ENCODE results near the gene LRRC25. TPM values are rescaled to one million over a fixed set of nuclear protein-coding genes. Genes with fewer than 3 reads are reported as not detected.
"Not testable (repeated sequence)": the region's sequence is repeated elsewhere in the genome, so short reads cannot be mapped to it uniquely, and the experiment has no call there.

LRRC25 gene
- total RNA-seq, 1 experiment from 2014 or later, result 0.76 TPM

- Histone ChIP-seq H3K27me3 (ENCODE audit: control insufficient read depth, insufficient read depth, low read length) (no peaks in the 10 kb centered on the region), H3K36me3 (replicated peaks; ENCODE audit: control insufficient read depth, insufficient read depth, low read length) (no peaks in the 10 kb centered on the region; the same call in none of the 2 replicates), H3K4me3 (ENCODE audit: insufficient read depth, low read depth, low read length) (no peak overlapping the region)
- peak; percentile 48 for DNase-seq
Measured at GRCh38 chr19:18368504-18369222, 28.8 kb downstream of the LRRC25 start.

DNA sequence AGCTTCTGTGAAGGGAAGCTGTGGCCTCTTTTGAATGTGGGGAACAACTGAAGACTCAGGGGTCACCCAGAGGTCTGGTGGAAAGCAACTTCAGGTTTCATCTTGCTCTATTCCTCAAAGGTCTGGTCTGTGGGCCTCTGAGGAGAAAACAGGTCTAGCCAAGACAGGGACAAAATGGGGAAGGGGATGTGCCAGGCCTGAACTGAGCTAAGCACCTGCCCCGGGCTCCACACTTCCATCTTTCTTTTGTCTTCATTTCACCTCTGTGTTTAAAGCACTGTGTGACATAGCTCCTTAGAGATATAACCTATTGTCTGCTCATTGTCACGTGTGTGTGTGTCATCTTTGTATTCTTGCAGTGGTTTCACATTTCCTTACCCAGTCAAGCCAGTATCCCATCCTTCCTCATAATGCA, 31.4 kb downstream of the LRRC25 start:
- Histone ChIP-seq H3K4me3 (ENCODE audit: insufficient read depth, low read depth, low read length) (no peak overlapping the region), H3K36me3 (replicated peaks; ENCODE audit: control insufficient read depth, insufficient read depth, low read length) (peaks cover 1% of the 10 kb centered on the region), H3K27me3 (ENCODE audit: control insufficient read depth, insufficient read depth, low read length) (no peaks in the 10 kb centered on the region)
- DNase-seq, result peak; percentile 19

DNA sequence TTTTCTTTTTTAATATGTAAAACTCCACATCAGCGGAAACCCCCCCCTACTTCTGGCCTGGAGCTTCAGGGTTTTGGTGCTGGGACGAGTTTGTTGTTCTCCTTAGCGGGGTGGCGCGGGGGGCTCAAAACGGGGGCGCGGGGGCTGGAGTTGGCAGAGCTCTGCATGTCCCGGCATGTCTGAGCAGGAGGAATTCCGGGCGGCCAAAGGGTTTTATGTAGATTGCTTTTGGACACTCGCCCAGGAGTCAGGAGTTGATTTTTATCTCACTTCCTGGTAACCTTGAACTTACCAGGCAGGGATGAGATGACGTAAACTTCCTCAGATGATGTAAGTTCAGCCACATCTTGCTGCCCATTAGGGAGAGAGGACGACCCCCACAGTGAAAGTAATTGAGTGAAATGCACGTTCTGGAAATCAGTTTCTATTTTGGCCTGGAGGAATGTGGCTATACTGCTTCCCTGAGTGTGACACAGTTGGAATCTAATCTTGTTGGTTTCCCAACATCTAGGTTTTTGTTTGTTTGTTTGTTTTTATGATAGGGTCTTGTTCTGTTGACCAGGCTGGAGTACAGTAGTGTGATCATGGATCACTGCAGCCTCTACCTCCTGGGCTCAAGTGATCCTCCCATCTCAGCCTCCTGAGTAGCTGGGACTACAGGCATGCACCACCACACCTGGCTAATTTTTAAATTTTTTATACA, 32.4 kb downstream of the LRRC25 start:
- DNase-seq, result peak; percentile 63
- Histone ChIP-seq H3K27me3 (ENCODE audit: control insufficient read depth, insufficient read depth, low read length) (no peaks in the 10 kb centered on the region), H3K4me3 (ENCODE audit: insufficient read depth, low read depth, low read length) (no peak overlapping the region), H3K36me3 (replicated peaks; ENCODE audit: control insufficient read depth, insufficient read depth, low read length) (peaks cover 1% of the 10 kb centered on the region)

DNA sequence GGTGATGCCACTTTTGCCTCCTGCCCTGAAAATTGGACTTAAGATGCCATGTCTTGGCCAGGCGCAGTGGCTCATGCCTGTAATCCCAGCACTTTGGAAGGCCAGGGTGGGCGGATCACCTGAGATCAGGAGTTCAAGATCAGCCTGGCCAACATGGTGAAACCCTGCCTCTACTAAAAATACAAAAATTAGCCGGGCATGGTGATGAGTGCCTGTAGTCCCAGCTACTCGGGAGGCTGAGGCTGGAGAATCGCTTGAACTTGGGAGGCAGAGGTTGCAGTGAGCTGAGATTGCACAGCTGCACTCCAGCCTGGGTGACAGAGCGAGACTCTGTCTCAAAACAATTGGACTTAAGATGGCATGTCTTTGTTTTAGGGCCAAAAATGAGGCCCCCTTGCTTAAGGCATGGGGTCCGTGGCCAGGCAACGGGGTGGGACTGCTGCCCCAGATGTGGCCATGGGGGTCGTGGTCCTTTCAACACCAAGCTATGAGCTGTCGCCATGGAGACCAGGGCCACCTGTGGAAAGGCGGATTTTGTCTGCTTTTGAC, 33.1 kb downstream of the LRRC25 start:
- not testable (repeated sequence) for H3K27me3 ChIP-seq (ENCODE audit: control insufficient read depth, insufficient read depth, low read length); DNase-seq; H3K4me3 ChIP-seq (ENCODE audit: insufficient read depth, low read depth, low read length); H3K36me3 ChIP-seq (replicated peaks; ENCODE audit: control insufficient read depth, insufficient read depth, low read length)

DNA sequence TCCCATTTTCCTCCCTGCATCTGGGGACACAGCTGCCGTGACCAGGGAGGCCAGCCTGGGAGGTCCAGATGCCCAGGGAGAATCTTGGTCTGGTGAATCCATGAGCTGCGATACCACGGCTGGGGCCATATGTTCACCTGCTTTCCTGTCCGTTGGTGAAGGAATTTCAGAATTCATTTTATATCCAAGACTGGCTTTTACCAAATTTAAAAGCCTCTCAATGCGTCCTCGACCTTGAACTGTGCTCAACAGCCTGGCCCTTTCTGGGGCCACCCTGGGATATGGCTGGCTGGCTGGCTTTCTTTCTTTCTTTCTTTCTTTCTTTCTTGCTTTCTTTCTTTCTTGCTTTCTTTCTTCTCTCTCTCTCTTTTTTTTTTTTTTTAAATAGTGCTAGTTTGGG, 33.6 kb downstream of the LRRC25 start:
- H3K27me3 ChIP-seq (ENCODE audit: control insufficient read depth, insufficient read depth, low read length), result no peaks in the 10 kb centered on the region
- DNase-seq, result no peak
- H3K4me3 ChIP-seq (ENCODE audit: insufficient read depth, low read depth, low read length), result no peak overlapping the region
- H3K36me3 ChIP-seq (replicated peaks; ENCODE audit: control insufficient read depth, insufficient read depth, low read length), result peaks cover 1% of the 10 kb centered on the region

DNA sequence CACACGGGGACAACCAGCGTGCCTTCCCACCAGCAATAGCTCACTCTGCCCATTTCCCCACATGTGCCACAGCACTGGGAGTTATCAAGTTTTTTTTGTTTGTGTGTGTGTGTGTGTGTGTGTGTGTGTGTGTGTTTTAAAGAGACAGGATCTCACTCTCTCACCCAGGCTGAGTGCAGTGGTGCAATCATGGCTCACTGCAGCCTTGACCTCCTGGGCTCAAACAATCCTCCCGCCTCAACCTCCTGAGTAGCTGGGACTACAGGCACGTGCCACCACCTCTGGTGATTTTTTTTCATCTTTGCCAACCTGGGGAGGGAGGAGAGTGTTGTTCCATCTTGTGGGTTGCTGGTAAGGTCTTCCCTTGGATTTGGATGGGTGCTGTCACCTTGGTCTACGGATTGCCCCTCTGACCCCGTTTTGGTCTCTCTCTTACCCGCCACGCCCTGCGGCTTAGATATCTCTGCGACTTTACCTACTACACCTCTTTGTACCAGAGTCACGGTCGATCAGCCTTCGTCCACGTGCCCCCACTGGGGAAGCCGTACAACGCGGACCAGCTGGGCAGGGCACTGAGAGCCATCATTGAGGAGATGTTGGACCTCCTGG, 34.4 kb downstream of the LRRC25 start:
- H3K36me3 ChIP-seq (replicated peaks; ENCODE audit: control insufficient read depth, insufficient read depth, low read length), result peaks cover 1% of the 10 kb centered on the region
- H3K4me3 ChIP-seq (ENCODE audit: insufficient read depth, low read depth, low read length), result no peak overlapping the region
- DNase-seq, result no peak
- no peaks in the 10 kb centered on the region for H3K27me3 ChIP-seq (ENCODE audit: control insufficient read depth, insufficient read depth, low read length)

DNA sequence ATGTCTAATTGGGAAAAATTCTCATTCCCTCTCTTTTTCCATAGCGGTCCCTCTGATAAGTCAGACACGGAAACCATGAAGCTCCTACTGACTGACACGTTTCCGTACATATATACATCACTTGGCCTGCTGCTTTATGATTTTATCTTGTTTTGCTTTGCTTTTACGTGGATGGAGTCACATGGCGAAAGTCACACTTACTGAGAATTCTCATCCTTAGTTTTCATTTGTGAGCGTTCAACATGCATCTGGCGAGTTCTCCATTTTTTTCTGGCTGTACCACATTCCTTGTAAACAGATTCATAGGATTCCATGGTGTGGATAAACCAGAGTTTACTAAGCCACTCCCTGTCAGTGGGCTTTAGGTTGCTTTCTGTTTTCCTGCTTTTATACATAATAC, 35.8 kb downstream of the LRRC25 start:
- H3K4me3 ChIP-seq (ENCODE audit: insufficient read depth, low read depth, low read length), result no peak overlapping the region
- no peak for DNase-seq

DNA sequence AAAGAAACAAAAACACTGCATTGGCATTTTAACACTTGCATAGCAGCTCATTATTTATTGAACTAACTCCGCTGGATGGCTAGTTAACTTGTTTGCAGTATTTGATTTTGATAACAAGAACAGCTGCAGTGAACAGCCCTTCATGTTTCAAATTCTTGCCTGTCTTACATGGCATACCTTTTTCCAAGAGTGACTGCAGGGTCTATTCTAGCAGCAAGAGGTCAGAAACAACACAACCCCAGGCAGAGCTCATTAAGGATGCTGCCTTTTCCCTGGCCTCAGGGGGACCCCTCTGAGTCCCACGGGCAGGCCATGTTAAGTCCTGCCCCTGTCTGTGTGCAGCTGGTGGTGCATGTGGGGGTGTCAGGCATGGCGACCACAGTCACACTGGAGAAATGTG, 40.4 kb downstream of the LRRC25 start:
- Histone ChIP-seq H3K27me3 (ENCODE audit: control insufficient read depth, insufficient read depth, low read length) (no peaks in the 10 kb centered on the region), H3K36me3 (replicated peaks; ENCODE audit: control insufficient read depth, insufficient read depth, low read length) (peaks cover 13% of the 10 kb centered on the region), H3K4me3 (ENCODE audit: insufficient read depth, low read depth, low read length) (no peak overlapping the region)
- no peak for DNase-seq

More for the DNA sequence above, 35.8 kb downstream of the LRRC25 start:
- H3K36me3 ChIP-seq (replicated peaks; ENCODE audit: control insufficient read depth, insufficient read depth, low read length), result peaks cover 10% of the 10 kb centered on the region
- H3K27me3 ChIP-seq (ENCODE audit: control insufficient read depth, insufficient read depth, low read length), result no peaks in the 10 kb centered on the region

DNA sequence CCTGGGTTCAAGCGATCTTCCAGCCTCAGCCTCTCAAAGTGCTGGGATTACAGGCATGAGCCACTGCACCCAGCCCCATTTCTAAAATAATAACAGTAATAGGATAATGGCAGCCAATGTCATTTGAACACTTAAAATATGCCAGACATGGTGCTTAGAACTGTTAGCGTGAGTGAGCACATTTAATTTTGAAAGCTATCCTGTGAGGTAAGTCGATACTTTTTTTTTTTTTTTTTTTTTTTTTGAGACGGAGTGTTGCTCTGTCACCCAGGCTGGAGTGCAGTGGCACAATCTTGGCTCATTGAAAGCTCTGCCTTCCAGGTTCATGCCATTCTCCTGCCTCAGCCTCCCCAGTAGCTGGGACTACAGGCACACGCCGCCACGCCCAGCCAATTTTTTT, 42.7 kb downstream of the LRRC25 start:
- H3K4me3 ChIP-seq (ENCODE audit: insufficient read depth, low read depth, low read length); H3K27me3 ChIP-seq (ENCODE audit: control insufficient read depth, insufficient read depth, low read length); DNase-seq: not testable (repeated sequence)
- H3K36me3 ChIP-seq (replicated peaks; ENCODE audit: control insufficient read depth, insufficient read depth, low read length), result peaks cover 12% of the 10 kb centered on the region

DNA sequence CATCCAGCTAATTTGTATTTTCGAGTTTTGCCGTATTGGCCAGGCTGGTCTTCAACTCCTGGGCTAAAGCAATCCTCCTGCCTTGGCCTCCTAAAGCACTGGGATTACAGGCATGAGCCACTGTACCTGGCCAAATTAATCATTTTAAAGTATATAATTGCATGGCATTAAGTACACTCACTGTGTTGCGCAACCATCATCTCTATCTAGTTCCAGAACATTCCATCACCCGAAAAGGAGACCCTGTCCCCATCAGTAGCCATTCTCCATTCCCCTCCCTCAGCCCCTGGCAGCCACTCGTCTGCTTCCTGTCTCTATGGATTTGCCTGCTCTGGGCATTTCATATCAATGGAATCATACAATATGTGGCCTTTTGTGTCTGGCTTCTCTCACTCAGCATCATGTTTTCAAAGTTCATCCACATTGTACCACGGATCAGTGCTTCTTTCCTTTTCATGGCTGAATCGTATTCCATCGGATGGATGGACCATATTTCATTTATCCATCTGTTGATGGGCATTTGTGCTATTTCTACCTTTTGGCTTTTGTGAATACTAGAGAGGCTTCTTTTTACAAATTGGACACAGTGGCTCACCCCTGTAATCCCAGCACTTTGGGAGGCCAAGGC, 43.9 kb downstream of the LRRC25 start:
- no peak overlapping the region for H3K4me3 ChIP-seq (ENCODE audit: insufficient read depth, low read depth, low read length)
- H3K36me3 ChIP-seq (replicated peaks; ENCODE audit: control insufficient read depth, insufficient read depth, low read length), result peaks cover 12% of the 10 kb centered on the region
- H3K27me3 ChIP-seq (ENCODE audit: control insufficient read depth, insufficient read depth, low read length), result no peaks in the 10 kb centered on the region
- no peak for DNase-seq

DNA sequence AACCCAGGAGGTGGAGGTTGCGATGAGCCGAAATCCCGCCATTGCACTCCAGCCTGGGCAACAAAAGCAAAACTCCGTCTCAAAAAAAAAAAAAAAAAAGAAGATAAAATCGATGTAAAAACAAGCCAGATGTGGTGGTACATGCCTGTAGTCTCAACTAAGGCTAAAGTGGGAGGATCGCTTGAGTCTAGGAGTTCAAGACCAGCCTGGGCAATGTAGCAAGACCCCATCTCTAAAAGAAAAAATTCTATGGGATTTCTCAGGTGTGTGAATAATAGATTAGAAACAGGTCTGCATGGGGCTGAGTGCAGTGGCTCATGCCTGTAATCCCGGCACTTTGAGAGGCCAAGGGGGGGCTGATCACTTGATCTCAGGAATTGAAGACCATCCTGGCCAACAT, 45.9 kb downstream of the LRRC25 start:
- DNase-seq, result no peak
- Histone ChIP-seq H3K4me3 (ENCODE audit: insufficient read depth, low read depth, low read length) (no peak overlapping the region), H3K36me3 (replicated peaks; ENCODE audit: control insufficient read depth, insufficient read depth, low read length) (peaks cover 4% of the 10 kb centered on the region), H3K27me3 (ENCODE audit: control insufficient read depth, insufficient read depth, low read length) (no peaks in the 10 kb centered on the region)

GRCh38 chr19:18350490-18350889, 46.9 kb downstream of the LRRC25 start:
- no peaks in the 10 kb centered on the region for H3K36me3 ChIP-seq (replicated peaks; ENCODE audit: control insufficient read depth, insufficient read depth, low read length)
- peak; percentile 14 for DNase-seq
- no peaks in the 10 kb centered on the region for H3K27me3 ChIP-seq (ENCODE audit: control insufficient read depth, insufficient read depth, low read length)
- H3K4me3 ChIP-seq (ENCODE audit: insufficient read depth, low read depth, low read length), result no peak overlapping the region

- Histone ChIP-seq H3K4me3 (ENCODE audit: insufficient read depth, low read depth, low read length) (no peak overlapping the region), H3K27me3 (ENCODE audit: control insufficient read depth, insufficient read depth, low read length) (no peaks in the 10 kb centered on the region), H3K36me3 (replicated peaks; ENCODE audit: control insufficient read depth, insufficient read depth, low read length) (no peaks in the 10 kb centered on the region)
- peak; percentile 89 for DNase-seq
Measured at GRCh38 chr19:18349524-18350128, 47.8 kb downstream of the LRRC25 start.

DNA sequence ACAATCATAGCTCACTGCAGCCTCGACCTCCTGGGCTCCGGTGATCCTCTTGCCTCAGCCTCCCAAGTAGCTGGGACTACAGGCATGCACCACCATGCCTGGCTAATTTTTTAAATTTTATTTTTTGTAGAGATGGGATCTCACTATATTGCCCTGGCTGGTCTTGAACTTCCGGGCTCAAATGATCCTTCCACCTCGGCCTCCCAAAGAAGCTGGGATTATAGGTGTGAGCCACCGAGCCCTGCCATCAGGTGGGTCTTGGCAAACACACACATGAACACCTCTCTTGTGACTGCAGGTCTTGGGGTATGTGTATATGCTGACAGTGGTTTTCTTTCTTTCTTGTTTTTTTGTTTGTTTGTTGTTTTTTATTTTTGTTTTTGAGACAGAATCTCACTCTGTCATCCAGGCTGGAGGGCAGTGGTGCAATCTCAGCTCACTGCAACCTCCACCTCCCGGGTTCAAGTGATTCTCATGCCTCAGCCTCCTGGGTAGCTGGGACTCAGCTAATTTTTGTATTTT, 48.5 kb downstream of the LRRC25 start:
- not testable (repeated sequence) for DNase-seq; H3K36me3 ChIP-seq (replicated peaks; ENCODE audit: control insufficient read depth, insufficient read depth, low read length); H3K27me3 ChIP-seq (ENCODE audit: control insufficient read depth, insufficient read depth, low read length); H3K4me3 ChIP-seq (ENCODE audit: insufficient read depth, low read depth, low read length)

All from H7 (cell line).